ENCODE data around the gene LPO.

LPO gene

GRCh38 chr17:58193641-58194255 lies 44.6 kb upstream of the LPO start:
- Histone ChIP-seq H4K20me1 (ENCODE audit: insufficient read depth, low read length) (no peaks in the 10 kb centered on the region), H3K4me3 (ENCODE audit: low read length) (no peak overlapping the region), H3K36me3 (replicated peaks; ENCODE audit: low read depth, low read length) (no peaks in the 10 kb centered on the region), H3K27ac (ENCODE audit: low read length) (no peak overlapping the region), H3K9ac (ENCODE audit: low read length) (no peak overlapping the region), H2AFZ (ENCODE audit: low read depth, low read length) (no peak overlapping the region), H3K27me3 (ENCODE audit: low read depth, low read length) (peaks cover 9% of the 10 kb centered on the region; the same call in 1 of the 2 replicates), H3K4me1 (ENCODE audit: low read length) (peaks cover 8% of the 10 kb centered on the region; the same call in 1 of the 2 replicates), H3K79me2 (ENCODE audit: low read length) (no peaks in the 10 kb centered on the region), H3K9me3 (ENCODE audit: insufficient read depth, low read length) (no peaks in the 10 kb centered on the region), H3K4me2 (ENCODE audit: low read length) (no peak overlapping the region)
- TF ChIP-seq EZH2phosphoT487 (IDR thresholded peaks at IDR 0.05; ENCODE audit: low read depth): no peak
- TF ChIP-seq CTCF (IDR thresholded peaks at IDR 0.05; ENCODE audit: low read depth, low read length): no peak

- no peak overlapping the region for H3K4me3 ChIP-seq (ENCODE audit: low read length)
- no peak overlapping the region for H3K4me2 ChIP-seq (ENCODE audit: low read length)
- H3K4me1 ChIP-seq (ENCODE audit: low read length): peaks cover 13% of the 10 kb centered on the region
- no peak overlapping the region for H2AFZ ChIP-seq (ENCODE audit: low read depth, low read length)
- no peaks in the 10 kb centered on the region for H3K79me2 ChIP-seq (ENCODE audit: low read length)
- no peak overlapping the region for H3K9ac ChIP-seq (ENCODE audit: low read length)
- no peaks in the 10 kb centered on the region for H3K9me3 ChIP-seq (ENCODE audit: insufficient read depth, low read length)
- no peaks in the 10 kb centered on the region for H3K36me3 ChIP-seq (replicated peaks; ENCODE audit: low read depth, low read length)
- no peak overlapping the region for H3K27ac ChIP-seq (ENCODE audit: low read length)
- H3K27me3 ChIP-seq (ENCODE audit: low read depth, low read length): peaks cover 11% of the 10 kb centered on the region; the same call in 1 of the 2 replicates
- TF ChIP-seq EZH2phosphoT487 (IDR thresholded peaks at IDR 0.05; ENCODE audit: low read depth) (no peak), CTCF (IDR thresholded peaks at IDR 0.05; ENCODE audit: low read depth, low read length) (no peak)
- H4K20me1 ChIP-seq (ENCODE audit: insufficient read depth, low read length): no peaks in the 10 kb centered on the region
Measured at GRCh38 chr17:58195518-58196123, 42.8 kb upstream of the LPO start.

- H3K36me3 ChIP-seq (replicated peaks; ENCODE audit: low read depth, low read length): no peaks in the 10 kb centered on the region
- H3K27me3 ChIP-seq (ENCODE audit: low read depth, low read length): peaks cover 11% of the 10 kb centered on the region; the same call in 1 of the 2 replicates
- no peak overlapping the region for H2AFZ ChIP-seq (ENCODE audit: low read depth, low read length)
- peaks cover 13% of the 10 kb centered on the region for H3K4me1 ChIP-seq (ENCODE audit: low read length)
- no peak overlapping the region for H3K9ac ChIP-seq (ENCODE audit: low read length)
- H3K9me3 ChIP-seq (ENCODE audit: insufficient read depth, low read length): no peaks in the 10 kb centered on the region
- TF ChIP-seq EZH2phosphoT487 (IDR thresholded peaks at IDR 0.05; ENCODE audit: low read depth) (no peak), CTCF (IDR thresholded peaks at IDR 0.05; ENCODE audit: low read depth, low read length) (no peak)
- no peak overlapping the region for H3K27ac ChIP-seq (ENCODE audit: low read length)
- no peak overlapping the region for H3K4me2 ChIP-seq (ENCODE audit: low read length)
- no peaks in the 10 kb centered on the region for H4K20me1 ChIP-seq (ENCODE audit: insufficient read depth, low read length)
- H3K79me2 ChIP-seq (ENCODE audit: low read length): no peaks in the 10 kb centered on the region
- H3K4me3 ChIP-seq (ENCODE audit: low read length): no peak overlapping the region
Measured at GRCh38 chr17:58196610-58197009, 41.8 kb upstream of the LPO start.

- Histone ChIP-seq H4K20me1 (ENCODE audit: insufficient read depth, low read length) (no peaks in the 10 kb centered on the region), H3K4me2 (ENCODE audit: low read length) (peak overlapping the region; percentile 70), H3K79me2 (ENCODE audit: low read length) (no peaks in the 10 kb centered on the region), H3K9ac (ENCODE audit: low read length) (no peak overlapping the region), H3K9me3 (ENCODE audit: insufficient read depth, low read length) (no peaks in the 10 kb centered on the region), H2AFZ (ENCODE audit: low read depth, low read length) (peak overlapping the region; percentile 83; the same call in 1 of the 2 replicates), H3K36me3 (replicated peaks; ENCODE audit: low read depth, low read length) (no peaks in the 10 kb centered on the region), H3K27me3 (ENCODE audit: low read depth, low read length) (peaks cover 11% of the 10 kb centered on the region; the same call in 1 of the 2 replicates), H3K4me3 (ENCODE audit: low read length) (peak overlapping the region; percentile 62), H3K27ac (ENCODE audit: low read length) (no peak overlapping the region), H3K4me1 (ENCODE audit: low read length) (peaks cover 5% of the 10 kb centered on the region; the same call in 1 of the 2 replicates)
- no peak for TF ChIP-seq EZH2phosphoT487 (IDR thresholded peaks at IDR 0.05; ENCODE audit: low read depth)
- TF ChIP-seq CTCF (IDR thresholded peaks at IDR 0.05; ENCODE audit: low read depth, low read length): peak; percentile 82
Measured at GRCh38 chr17:58200024-58200633, 38.3 kb upstream of the LPO start.
